Stimulated activated effector memory CD8-positive, alpha-beta T cell treated with anti-CD3 and anti-CD28 coated beads, Interleukin-12 subunit alpha, Interleukin-12 subunit beta, amount 100 ng/mL, for 72 hours (primary cell): ENCODE measurements around the gene TMEM184C.

Experiments
- ATAC-seq: fragments of 150-1000 bp; cut with Tn5 transposase; 2 replicates; pipeline ENCODE4 v1.10.0; 2021
- DNase-seq, 2 donors: peaks; one replicate each; pipeline ENCODE4 v3.0.0; 2021 to 2022; ENCODE audit warnings: low spot score in 2 of 2
- H3K27ac Mint-ChIP-seq: one replicate; pipeline ENCODE4 v1.8.0; 2022; ENCODE audit warnings: mild to moderate bottlenecking, mixed read lengths
- H3K36me3 Mint-ChIP-seq: one replicate; pipeline ENCODE4 v1.8.0; 2022; ENCODE audit warnings: mild to moderate bottlenecking, mixed read lengths
- H3K4me1 Mint-ChIP-seq: one replicate; pipeline ENCODE4 v1.8.0; 2022; ENCODE audit warnings: mixed read lengths
- H3K4me3 Mint-ChIP-seq: one replicate; pipeline ENCODE4 v1.8.0; 2022; ENCODE audit warnings: mild to moderate bottlenecking, mixed read lengths
- H3K9me3 Mint-ChIP-seq: one replicate; pipeline ENCODE4 v1.8.0; 2022; ENCODE audit warnings: mixed read lengths

The TMEM184C gene

DNA sequence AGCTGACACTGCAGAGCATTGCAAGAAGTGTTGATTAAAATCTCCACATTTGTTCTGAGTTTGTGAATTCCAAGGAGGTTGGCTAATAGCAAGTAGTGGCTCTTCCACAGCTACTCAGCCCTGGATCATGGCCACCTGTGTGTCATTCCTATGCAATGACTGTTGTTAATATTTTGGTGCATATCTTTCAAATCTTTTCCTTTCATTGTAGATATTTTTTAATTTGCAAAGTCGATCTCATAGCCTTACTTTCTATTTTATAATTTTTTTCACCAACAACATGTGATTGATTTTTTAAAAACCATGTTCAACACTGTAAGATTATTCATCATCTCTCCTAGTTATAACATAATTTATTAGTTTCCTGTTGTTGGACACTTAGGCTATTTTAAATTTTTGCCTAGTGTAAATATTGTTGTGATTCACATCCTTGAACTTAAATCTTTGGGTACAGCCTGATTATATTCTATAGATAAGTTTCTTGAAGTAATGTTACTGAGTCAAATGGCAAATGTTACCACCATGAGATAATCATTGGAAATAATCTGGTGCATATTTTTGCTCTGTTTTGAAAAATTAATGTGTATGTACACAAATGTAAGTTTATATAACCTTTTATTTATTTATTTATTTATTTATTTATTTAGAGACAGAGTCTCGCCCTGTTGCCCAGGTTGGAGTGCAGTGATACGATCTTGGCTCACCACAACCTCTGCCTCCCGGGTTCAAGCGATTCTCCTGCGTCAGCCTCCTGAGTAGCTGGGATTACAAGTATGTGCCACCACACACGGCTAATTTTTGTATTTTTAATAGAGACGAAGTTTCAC is 97.6 kb downstream of the TMEM184C start:
- Mint-ChIP-seq H3K9me3 (no peaks in the 10 kb centered on the region), H3K36me3 (no peaks in the 10 kb centered on the region), H3K4me1 (peaks cover 11% of the 10 kb centered on the region), H3K27ac (no peak overlapping the region), H3K4me3 (no peak overlapping the region)
- ATAC-seq (no peak), DNase-seq (no peak)

DNA sequence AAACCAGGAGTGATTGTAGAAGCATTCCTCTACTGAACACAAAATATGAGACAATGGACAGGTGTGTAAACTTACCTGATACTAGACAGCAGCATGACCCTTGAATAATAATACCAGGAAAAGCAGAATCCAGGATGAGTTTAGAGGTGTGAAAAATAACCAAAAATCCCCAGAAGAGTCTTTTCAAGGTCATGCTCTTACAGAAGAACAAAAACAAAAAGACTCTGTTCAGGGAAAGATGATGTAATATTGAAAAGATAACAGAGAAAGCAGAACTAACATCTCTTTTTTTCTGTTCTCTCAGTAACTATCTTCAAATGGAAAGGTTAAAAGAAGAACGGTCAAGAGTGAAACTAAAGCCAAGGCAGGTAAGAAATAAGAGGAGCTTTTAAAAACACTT is 100.7 kb downstream of the TMEM184C start:
- no peak for ATAC-seq
- Mint-ChIP-seq H3K27ac (no peak overlapping the region), H3K36me3 (no peaks in the 10 kb centered on the region)

More for the DNA sequence above, 100.7 kb downstream of the TMEM184C start:
- Mint-ChIP-seq H3K4me3 (no peak overlapping the region), H3K9me3 (no peaks in the 10 kb centered on the region), H3K4me1 (peaks cover 11% of the 10 kb centered on the region)
- no peak for DNase-seq
